GM11168 (cell line): ENCODE data around the gene SNX15.

Source experiments
- in situ Hi-C: fragments of 300-500 bp; cut with MboI; formaldehyde crosslinking; loops from one replicate; pipeline ENCODE4 v1.12.0; 2022; ENCODE audit warnings: low sequenced_read_pairs; ENCODE audit not compliant: unreplicated experiment

SNX15 gene

DNA sequence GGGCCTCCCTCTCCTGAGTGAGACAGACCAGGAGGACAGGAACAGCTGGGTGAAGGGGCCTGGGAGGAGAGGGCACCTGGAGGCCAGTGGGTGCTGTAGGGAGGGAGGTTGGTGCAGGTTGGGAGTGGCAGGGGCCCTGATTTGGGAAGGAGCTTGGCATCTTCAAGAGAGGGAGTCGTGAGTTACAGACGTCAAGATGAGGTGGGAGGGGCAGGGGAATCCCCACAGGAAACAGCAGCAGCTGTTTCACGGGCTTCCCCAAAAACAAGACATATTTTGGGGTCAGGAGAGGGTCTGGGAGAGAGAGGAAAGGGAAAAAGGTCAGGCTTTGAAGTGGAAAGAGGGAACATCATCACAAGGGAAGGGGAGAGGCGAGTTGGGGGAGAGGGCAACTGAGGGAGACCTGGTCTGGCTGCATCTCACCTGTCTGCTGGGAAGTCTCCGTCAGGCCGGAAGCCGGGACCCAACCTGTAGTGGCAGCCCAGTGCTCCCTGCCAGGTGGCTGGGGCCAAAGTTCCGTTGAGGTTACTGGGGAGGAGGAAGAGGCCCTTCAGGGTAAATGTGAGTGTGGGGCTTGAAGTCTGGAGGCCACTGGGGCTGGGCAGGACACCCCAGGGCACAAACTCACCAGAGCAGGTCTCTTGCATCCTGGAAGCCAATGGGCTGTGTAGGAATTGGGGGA lies 26.7 kb downstream of the SNX15 start:
- in situ Hi-C loops, result no loop called here

- in situ Hi-C loops, result no loop called here
Observed at GRCh38 chr11:65055538-65055937, 28.3 kb downstream of the SNX15 start.

DNA sequence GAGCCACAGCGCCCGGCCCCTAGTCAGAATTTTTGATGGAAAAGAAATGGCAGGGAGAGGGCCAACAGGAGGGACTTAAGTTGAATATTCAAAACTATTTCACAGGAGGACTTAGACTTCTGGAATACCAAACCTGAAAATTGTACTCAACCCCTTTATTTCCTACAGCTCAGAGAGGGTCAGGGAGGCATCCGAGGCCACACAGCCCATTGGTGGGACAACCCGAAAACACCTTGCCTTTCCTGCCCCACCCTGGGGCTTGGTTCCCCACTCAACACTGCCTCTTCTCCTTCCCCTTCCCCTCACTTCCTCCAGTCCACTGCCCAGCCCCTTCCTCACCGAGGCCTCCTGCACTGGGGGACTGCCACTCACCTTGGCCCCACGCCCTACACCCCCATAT lies 29.8 kb downstream of the SNX15 start:
- in situ Hi-C loops, result no loop called here

DNA sequence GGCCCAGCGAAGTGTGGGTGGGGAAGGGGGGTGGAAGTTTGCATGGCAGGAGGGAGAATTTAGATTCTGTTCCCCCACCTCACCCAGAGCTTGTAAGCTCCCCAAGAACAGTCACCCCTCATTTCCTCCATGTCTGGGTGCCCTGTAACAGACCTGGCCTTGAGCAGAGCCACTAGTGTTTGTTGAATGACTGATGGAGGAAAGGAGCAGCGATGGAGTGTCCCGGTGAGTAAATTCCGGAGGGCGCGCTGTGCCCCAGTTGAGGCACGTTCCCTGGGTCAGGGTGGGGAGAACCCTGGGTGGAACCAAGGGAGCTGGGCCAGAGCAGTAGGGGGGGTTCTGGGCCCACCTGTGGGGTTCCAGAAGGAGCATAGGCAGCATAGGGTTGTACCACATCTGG lies 30.3 kb downstream of the SNX15 start:
- in situ Hi-C loops, result no loop called here

GRCh38 chr11:65058012-65058411 lies 30.8 kb downstream of the SNX15 start:
- in situ Hi-C loops, result no loop called here

- in situ Hi-C loops, result no loop called here
Observed at GRCh38 chr11:65058419-65059054, 31.3 kb downstream of the SNX15 start, which contains the start of gene NAALADL1. Gene NAALADL1 (minus strand): TSS chr11:65058553. CDS start chr11:65058521, 32 bp downstream.

DNA sequence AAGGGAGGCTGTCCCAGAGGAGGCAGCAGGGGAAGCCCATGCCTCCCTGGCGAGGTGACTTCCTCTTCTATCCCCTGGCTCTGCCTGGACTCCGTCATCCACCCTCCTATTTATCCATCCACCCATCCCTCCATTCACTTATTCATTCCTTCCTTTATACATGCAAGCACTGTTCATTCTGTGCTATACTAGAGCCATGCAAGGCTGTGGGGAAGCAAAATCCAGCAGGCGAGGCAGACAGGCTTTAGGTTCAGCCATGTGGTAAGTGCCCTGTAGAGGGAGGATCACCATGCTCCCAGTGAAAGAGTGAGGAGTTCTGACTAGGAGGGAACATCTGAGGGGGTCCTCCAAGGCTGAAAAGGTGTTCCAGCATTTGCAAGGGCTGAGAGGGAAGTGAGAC lies 32.3 kb downstream of the SNX15 start:
- in situ Hi-C loops, result no loop called here

- in situ Hi-C loops, result no loop called here
Observed at GRCh38 chr11:65059959-65060824, 33.0 kb downstream of the SNX15 start.

DNA sequence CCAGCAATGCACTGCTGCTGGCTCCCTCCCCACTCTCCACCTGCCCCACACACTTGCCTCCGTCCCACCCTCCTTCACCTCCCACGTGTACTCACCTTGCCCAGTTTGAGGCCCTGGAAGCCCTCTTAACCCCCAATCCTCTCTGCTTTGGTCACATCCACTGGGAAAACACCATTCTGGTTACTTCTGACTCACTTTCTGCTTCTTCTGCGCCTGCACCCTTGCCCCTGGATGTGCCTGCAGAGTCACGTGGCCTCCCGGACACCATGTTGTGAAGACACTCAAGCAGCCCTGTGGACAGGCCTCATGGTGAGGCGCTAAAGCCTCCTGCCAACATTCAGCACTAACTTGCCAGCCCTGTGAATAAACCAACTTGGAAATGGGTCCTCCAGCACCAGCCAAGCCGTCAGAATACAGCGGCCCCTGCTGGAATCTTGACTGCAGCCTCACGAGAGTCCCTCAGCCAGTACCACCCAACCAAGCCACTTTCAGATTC lies 33.7 kb downstream of the SNX15 start:
- in situ Hi-C loops, result no loop called here

GRCh38 chr11:65063532-65063931 lies 36.3 kb downstream of the SNX15 start:
- in situ Hi-C loops, result no loop called here

DNA sequence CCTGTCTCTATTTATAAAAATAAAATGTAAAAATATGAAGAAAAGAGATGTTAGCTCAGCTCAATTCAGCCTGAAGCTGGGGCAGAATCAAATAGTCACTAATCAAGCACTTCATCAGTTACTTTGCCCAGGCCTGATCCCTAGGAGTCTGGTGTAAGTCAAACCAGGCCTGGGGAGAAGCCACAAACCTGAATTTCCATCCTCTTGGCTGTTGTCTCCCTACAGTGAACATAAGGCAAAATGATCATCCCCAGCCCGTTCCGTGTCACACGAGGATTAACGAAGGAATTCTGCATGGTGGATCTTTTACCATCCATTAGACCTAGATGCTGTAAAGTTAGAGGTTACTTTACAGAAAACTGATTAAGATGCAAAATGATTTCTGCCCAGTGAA lies 37.6 kb downstream of the SNX15 start:
- in situ Hi-C loops, result no loop called here

GRCh38 chr11:65065851-65066250 lies 38.6 kb downstream of the SNX15 start:
- in situ Hi-C loops, result no loop called here

DNA sequence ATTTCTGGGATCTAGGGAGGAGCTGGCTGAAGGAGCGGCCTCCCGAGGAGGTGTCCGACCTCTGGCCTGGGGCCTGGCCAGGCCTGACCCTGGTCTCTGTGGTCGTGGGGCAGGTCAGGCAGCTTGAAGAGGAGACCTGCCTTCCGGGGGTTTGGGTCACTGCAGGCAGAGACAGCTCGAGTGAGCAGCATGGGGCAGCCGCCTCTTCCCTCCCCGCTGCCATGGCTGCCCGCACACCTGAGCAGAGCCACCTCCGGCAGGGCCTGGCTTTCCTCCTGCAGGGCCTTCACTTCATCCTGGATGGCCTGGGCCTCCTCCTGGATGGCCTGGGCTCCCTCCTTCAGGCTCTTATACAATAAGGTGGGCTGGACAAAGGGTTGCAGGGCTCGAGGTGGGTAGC lies 39.1 kb downstream of the SNX15 start:
- in situ Hi-C loops, result no loop called here

GRCh38 chr11:65066805-65067291 lies 39.6 kb downstream of the SNX15 start:
- in situ Hi-C loops, result no loop called here

DNA sequence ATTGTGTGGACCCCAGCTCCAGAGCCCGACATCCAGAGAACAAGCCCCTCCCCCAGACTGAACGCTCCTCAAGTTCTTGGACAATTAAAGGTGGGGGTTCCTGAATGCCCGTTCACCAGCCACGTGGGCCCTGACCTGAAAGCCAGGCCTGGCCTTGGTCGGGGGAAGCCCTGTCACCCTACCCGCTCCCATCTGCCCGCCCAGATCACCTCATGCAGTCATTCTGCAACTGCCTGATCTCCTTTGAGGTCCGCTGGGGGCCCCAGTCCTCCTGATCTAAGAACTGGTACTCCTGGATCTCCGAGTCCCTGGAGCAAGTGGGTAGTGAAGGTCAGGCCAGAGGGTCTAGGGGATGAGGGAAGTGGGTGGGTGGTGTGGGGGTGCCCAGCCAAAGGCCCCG lies 40.2 kb downstream of the SNX15 start:
- in situ Hi-C loops, result no loop called here

- in situ Hi-C loops, result no loop called here
Observed at GRCh38 chr11:65069217-65069616, 42.0 kb downstream of the SNX15 start.

GRCh38 chr11:65071907-65072630 lies 44.8 kb downstream of the SNX15 start:
- in situ Hi-C loops, result no loop called here

DNA sequence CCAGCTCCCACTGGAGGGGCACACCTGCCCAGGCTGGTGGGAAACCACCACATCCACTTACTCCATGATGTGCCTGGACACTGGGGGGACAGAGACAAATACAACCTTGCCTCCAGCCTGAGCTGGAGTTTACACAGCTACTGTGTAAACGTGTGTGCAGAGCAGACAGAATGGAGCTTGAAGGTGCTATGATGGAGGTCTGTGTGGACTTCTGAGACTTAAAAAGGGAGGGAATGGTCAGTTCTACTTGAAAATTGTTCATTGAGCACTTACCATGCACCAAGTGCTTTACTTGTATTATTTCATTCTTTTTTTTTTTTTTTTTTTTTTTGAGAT lies 45.4 kb downstream of the SNX15 start:
- in situ Hi-C loops, result no loop called here

- in situ Hi-C loops, result no loop called here
Observed at GRCh38 chr11:65077451-65077850, 50.2 kb downstream of the SNX15 start.

- in situ Hi-C loops, result no loop called here
Observed at GRCh38 chr11:65078151-65078550, 50.9 kb downstream of the SNX15 start.
